Prostate gland (tissue), 2 donors: ENCODE results near the gene OGFOD3. TPM values are rescaled to one million over a fixed set of nuclear protein-coding genes. Genes with fewer than 3 reads are reported as not detected.
A peak's percentile ranks its signal among the peaks of the same experiment; 100 is the strongest.

Experiments
- DNase-seq: peaks from one replicate; pipeline ENCODE4 v3.0.0-alpha.2; 2019; ENCODE audit warnings: low spot score
- H3K27ac ChIP-seq, 2 donors: fragments of 200-600 bp; sonication (generic); 2 replicates each; pipeline ENCODE4 v1.5.1; 2017 to 2019
- H3K27me3 ChIP-seq: fragments of 200-600 bp; sonication (generic); replicated peaks from 2 replicates; pipeline ENCODE4 v1.5.1; 2019; ENCODE audit not compliant: insufficient read depth
- H3K36me3 ChIP-seq, 2 donors: fragments of 200-600 bp; sonication (generic); 1 replicate in 1 of 2; 2 replicates in 1 of 2; pipeline versions ENCODE4 v1.5.1 to v1.8.1; 2017 to 2019
- H3K4me1 ChIP-seq: fragments of 200-600 bp; sonication (generic); replicated peaks from 2 replicates; pipeline ENCODE4 v1.5.1; 2019
- H3K4me3 ChIP-seq, 2 donors: fragments of 200-600 bp; sonication (generic); 2 replicates each; pipeline ENCODE4 v1.5.1; 2017 to 2019
- H3K9me3 ChIP-seq: fragments of 200-600 bp; sonication (generic); 2 replicates; pipeline ENCODE4 v1.5.1; 2017
- POLR2A ChIP-seq: fragments of 450-650 bp; IDR thresholded peaks from one replicate; pipeline ENCODE4 v1.6.1; 2016; ENCODE audit warnings: antibody characterized with exemption, mild to moderate bottlenecking
- POLR2AphosphoS5 ChIP-seq: sonication (generic); formaldehyde crosslinking; IDR thresholded peaks from one replicate; pipeline ENCODE4 v1.6.1; 2017; ENCODE audit warnings: antibody characterized with exemption
- WGBS: methylation state at CpG from one replicate; pipeline ENCODE4 v1.1.5; 2018; 5-methylcytosine and 5-hydroxymethylcytosine counted together
- intact Hi-C: fragments of 100-400 bp; cut with DNase I; formaldehyde crosslinking; loops from one replicate; pipeline ENCODE4 v1.14.2; 2022
- small RNA-seq, 2 donors: library from RNA; depleted of rRNA; stranded (forward); fragments of <200 nt; gene quantifications; one replicate each; pipeline ENCODE3, GENCODE V24; 2016
- total RNA-seq, 2 donors: library from RNA; depleted of rRNA; stranded (reverse); fragments of >200 nt; gene quantifications; one replicate each; pipeline ENCODE4 v1.1.0, GENCODE V29; 2016
- TF ChIP-seq, protein P1 (sequence below), 4 experiments: fragments of 200-600 bp in 2 of 4; fragments of 450-650 bp in 2 of 4; sonication (generic) in 2 of 4; IDR thresholded peaks; 1 replicate in 3 of 4; 2 replicates in 1 of 4; pipeline ENCODE4 v1.5.1; 2016 to 2019; ENCODE audit warnings: antibody characterized with exemption in 4 of 4, mild to moderate bottlenecking in 2 of 4, moderate library complexity in 2 of 4

Gene OGFOD3
- total RNA-seq, 2 donors from 2014 or later = 41.0 to 65.8 TPM

DNA sequence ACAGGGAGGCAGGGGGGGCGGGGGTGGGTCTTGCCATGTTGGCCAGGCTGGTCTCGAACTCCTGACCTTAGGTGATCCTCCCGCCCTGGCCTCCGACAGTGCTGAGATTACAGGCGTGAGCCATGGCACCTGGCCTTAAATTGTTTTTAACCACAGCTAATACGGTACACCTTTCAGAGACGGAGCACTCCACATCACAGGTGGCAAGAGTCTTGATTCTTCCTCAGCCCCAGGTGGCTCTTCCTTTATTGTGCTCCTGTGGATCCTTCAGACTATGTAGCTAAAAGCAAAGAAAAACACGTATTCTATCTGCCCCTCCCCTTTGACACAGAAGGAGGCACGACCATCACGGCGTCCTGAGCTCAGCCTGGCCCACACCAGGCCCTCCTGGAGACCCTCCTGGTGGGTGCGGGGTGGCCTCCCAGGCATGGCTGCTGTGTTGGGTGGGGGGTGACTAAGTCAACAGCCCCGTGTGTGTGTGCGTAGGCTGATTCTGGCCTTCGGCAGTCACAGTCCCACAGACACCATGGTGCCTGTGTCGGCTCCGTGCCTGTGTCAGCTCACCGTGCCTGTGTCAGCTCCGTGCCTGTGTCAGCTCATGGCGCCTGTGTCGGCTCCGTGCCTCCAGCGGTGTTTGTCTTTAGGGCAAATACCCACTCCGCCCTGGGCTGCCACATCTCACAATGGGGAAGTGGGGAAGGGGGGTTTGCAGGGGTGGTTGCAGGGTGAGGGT is 74.0 kb downstream of the OGFOD3 start:
- WGBS = 81% methylated on average over 20 of the region's 24 CpGs
- H3K4me1 ChIP-seq = peaks cover 3% of the 10 kb centered on the region
- no peaks in the 10 kb centered on the region for H3K36me3 ChIP-seq
- no peaks in the 10 kb centered on the region for H3K27me3 ChIP-seq
- intact Hi-C loops = no loop called here
- no peak for DNase-seq
- H3K27ac ChIP-seq = no peak overlapping the region
- TF ChIP-seq, protein P1, sequence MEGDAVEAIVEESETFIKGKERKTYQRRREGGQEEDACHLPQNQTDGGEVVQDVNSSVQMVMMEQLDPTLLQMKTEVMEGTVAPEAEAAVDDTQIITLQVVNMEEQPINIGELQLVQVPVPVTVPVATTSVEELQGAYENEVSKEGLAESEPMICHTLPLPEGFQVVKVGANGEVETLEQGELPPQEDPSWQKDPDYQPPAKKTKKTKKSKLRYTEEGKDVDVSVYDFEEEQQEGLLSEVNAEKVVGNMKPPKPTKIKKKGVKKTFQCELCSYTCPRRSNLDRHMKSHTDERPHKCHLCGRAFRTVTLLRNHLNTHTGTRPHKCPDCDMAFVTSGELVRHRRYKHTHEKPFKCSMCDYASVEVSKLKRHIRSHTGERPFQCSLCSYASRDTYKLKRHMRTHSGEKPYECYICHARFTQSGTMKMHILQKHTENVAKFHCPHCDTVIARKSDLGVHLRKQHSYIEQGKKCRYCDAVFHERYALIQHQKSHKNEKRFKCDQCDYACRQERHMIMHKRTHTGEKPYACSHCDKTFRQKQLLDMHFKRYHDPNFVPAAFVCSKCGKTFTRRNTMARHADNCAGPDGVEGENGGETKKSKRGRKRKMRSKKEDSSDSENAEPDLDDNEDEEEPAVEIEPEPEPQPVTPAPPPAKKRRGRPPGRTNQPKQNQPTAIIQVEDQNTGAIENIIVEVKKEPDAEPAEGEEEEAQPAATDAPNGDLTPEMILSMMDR (IDR thresholded peaks at IDR 0.05) = no peak
- TF ChIP-seq POLR2A (no peak), POLR2AphosphoS5 (no peak)
- no peaks in the 10 kb centered on the region for H3K9me3 ChIP-seq
- H3K4me3 ChIP-seq = no peak overlapping the region

DNA sequence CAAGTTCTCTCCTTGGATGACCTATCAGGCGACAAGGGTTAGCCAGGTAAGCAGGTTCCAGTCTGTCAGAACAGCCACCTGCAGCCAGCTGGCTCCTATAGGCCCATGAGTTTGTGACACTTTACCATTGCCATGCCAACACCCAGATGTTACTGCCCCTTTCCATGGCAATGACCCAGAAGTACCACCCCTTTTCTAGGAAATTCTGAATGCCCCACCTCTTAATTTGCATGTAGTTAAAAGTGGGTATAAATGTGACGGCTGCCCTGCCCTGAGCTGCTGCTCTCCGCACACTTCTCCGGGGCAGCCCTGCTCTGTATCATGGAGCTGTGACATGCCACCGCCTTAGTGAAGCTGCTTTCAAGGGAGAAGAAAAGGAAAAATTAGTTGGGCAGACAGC is 74.8 kb downstream of the OGFOD3 start:
- Histone ChIP-seq H3K27ac (no peak overlapping the region), H3K4me3 (no peak overlapping the region), H3K9me3 (no peaks in the 10 kb centered on the region), H3K4me1 (peaks cover 8% of the 10 kb centered on the region), H3K36me3 (no peaks in the 10 kb centered on the region), H3K27me3 (no peaks in the 10 kb centered on the region)
- WGBS = 92% methylated on average over 5 of the region's 5 CpGs
- TF ChIP-seq POLR2AphosphoS5 = no peak
- TF ChIP-seq, protein P1 (IDR thresholded peaks at IDR 0.05) = no peak
- no peak for TF ChIP-seq POLR2A
- DNase-seq = no peak
- intact Hi-C loops = no loop called here

DNA sequence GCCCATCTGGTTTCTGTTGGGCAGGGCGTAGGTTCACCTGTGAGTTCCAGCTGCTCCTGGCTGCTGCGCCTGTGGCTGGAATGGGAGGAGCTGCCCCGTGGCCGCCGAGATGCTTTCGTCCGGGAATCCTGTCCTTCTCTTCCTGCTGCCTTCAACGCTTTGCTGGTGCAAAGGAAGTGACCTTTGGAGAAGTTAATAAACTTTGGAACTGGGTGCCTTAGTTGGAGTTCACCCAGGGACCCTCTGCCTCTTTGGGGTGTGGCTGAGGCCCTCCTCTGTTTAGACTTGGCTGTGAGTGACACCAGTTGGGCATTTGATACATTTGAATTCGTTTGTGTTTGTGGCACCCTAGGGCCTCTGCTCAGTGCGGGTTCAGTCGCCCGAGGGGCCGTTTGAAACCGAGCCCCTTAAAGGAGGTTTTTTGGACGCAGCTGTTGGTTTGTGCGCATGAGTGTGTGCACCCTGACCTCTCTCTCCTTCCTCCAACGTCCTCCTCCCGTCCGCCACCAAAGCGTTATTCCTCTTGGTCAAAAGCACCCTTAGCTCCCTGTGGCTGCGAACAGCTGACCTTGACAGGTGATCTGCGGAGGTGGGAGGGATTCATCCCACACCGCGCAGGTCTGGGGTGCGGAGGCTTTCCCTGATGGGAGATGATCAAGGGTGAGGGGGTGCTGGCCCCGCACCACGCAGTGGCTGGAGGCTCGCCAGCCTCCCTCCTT is 75.9 kb downstream of the OGFOD3 start:
- H3K27ac ChIP-seq = no peak overlapping the region
- WGBS = 83% methylated on average over 27 of the region's 28 CpGs
- DNase-seq = no peak
- no peaks in the 10 kb centered on the region for H3K36me3 ChIP-seq
- H3K4me3 ChIP-seq = no peak overlapping the region
- intact Hi-C loops = no loop called here
- TF ChIP-seq POLR2A (no peak), POLR2AphosphoS5 (no peak)
- TF ChIP-seq, protein P1 (IDR thresholded peaks at IDR 0.05) = no peak
- H3K27me3 ChIP-seq = no peaks in the 10 kb centered on the region
- no peaks in the 10 kb centered on the region for H3K9me3 ChIP-seq
- H3K4me1 ChIP-seq = peaks cover 8% of the 10 kb centered on the region

DNA sequence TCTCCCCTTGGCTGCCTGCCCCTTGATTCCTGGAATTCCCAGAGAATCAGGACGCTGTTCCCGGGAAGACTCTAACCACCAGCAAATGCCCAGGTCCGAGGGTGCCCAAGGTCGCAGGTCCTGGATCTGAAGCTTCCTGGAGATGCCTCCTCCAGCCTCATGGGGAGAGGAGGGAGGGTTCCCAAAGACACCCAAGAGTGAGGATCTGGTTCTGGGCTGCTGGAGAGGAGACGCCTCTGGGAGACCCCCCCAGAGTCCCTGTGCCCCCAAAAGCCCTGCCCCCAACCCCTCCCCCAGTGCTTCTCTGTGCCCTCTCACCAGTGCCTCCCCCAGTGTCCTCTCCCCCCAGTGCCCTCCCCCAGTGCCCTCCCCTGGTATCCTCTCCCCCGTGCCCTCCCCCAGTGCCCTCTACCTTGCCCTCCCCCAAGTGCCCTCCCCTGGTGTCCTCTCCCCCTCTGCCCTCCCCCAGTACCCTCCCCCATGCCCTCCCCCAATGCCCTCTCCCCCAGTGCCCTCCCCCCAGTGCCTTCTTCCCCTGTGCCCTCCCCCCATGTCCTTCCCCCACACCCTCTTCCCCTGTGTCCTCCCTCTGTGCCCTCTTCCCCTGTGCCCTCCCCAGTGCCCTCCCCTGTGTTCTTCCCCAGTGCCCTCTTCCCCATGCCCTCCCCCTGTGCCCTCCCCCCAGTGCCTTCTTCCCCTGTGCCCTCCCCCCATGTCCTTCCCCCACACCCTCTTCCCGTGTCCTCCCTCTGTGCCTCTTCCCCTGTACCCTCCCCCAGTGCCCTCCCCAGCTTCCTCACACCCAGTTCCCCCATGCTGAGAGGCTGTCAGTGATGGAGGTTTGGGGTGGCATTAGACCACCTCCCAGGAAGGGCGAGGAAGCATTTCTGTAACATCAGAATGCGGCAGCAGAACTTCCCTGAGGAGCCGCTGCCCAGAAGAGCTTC is 78.5 kb downstream of the OGFOD3 start:
- no peaks in the 10 kb centered on the region for H3K9me3 ChIP-seq
- no peak for DNase-seq
- peaks cover 14% of the 10 kb centered on the region for H3K4me1 ChIP-seq
- intact Hi-C loops = no loop called here
- H3K36me3 ChIP-seq = no peaks in the 10 kb centered on the region
- H3K27me3 ChIP-seq = no peaks in the 10 kb centered on the region
- no peak for TF ChIP-seq POLR2AphosphoS5
- no peak for TF ChIP-seq POLR2A
- TF ChIP-seq, protein P1 (IDR thresholded peaks at IDR 0.05) = no peak
- 60% methylated on average over 10 of the region's 10 CpGs for WGBS
- peak overlapping the region; percentile 64 to 69 for H3K27ac ChIP-seq
- H3K4me3 ChIP-seq = peak overlapping the region; percentile 5 to 16

Small RNA genes within 50 kb of the gene (small RNA-seq; reads per million reads assigned to genes)
- 0 reads per million in 2 donors for gene RF00019

Other genes with a start within 250 kb of the OGFOD3 start
- gene CCDC57, start 205.7 kb downstream of the OGFOD3 start, total RNA-seq = 10 to 100 TPM; 57.6 to 62.8 TPM
- 10 to 100 TPM in 1 of 2 donors, 1 to 10 TPM in 1; 5.0 to 69.2 TPM for gene SLC16A3, start 189.5 kb downstream of the OGFOD3 start, total RNA-seq
- 100 to 1,000 TPM in 1 of 2 donors, 10 to 100 TPM in 1; 80.3 to 155 TPM for gene CSNK1D, start 144.9 kb downstream of the OGFOD3 start, total RNA-seq
- gene CD7, start 101.0 kb downstream of the OGFOD3 start, total RNA-seq = 1 to 10 TPM in 1 of 2 donors, not detected in 1; 2.8 TPM
- gene SECTM1, start 84.8 kb downstream of the OGFOD3 start, total RNA-seq = 10 to 100 TPM in 1 of 2 donors, 1 to 10 TPM in 1; 9.0 to 12.5 TPM
- 10 to 100 TPM in 1 of 2 donors, not detected in 1; 10.6 TPM for gene TEX19, start 59.3 kb downstream of the OGFOD3 start, total RNA-seq
- not detected for gene UTS2R, start 46.8 kb downstream of the OGFOD3 start, total RNA-seq
- gene HEXD, start 239 bp downstream of the OGFOD3 start, total RNA-seq = 100 to 1,000 TPM in 1 of 2 donors, 10 to 100 TPM in 1; 76.1 to 145 TPM
- gene CYBC1, start 32.2 kb upstream of the OGFOD3 start, total RNA-seq = 10 to 100 TPM; 74.3 to 81.8 TPM
- 10 to 100 TPM; 38.4 to 68.1 TPM for gene NARF, start 40.2 kb upstream of the OGFOD3 start, total RNA-seq
- gene FOXK2, start 101.1 kb upstream of the OGFOD3 start, total RNA-seq = 10 to 100 TPM; 47.9 to 85.5 TPM
- gene WDR45B, start 229.9 kb upstream of the OGFOD3 start, total RNA-seq = 100 to 1,000 TPM in 1 of 2 donors, 10 to 100 TPM in 1; 97.8 to 146 TPM